A549 (cell line): ENCODE measurements around the gene PTCD2. TPM values are rescaled to one million over a fixed set of nuclear protein-coding genes. Genes with fewer than 3 reads are reported as not detected.

ENCODE experiments used
- ATAC-seq, 2 experiments: fragments of 200-7000 bp in 1 of 2; fragments of >200 bp in 1 of 2; cut with Nextera tagmentation in 1 of 2; cut with Tn5 transposase in 1 of 2; 3 replicates each; pipeline versions ENCODE4 v1.8.0 to v1.9.1; 2018 to 2020; ENCODE audit warnings: mild to moderate bottlenecking in 1 of 2, moderate library complexity in 1 of 2
- CTCF ChIA-PET: fragments of 300-600 bp; sonication (Branson Sonifier 250); formaldehyde crosslinking; extraction: SDS; loops from one replicate; lab custom pipeline; 2021; ENCODE audit warnings: antibody characterized with exemption, inconsistent platforms; lab: Yijun Ruan, JAX
- POLR2A ChIA-PET: fragments of 350-600 bp; formaldehyde crosslinking; extraction: SDS; loops from one replicate; lab custom pipeline; 2021; ENCODE audit warnings: antibody characterized with exemption, inconsistent platforms; lab: Yijun Ruan, JAX
- DNase-seq, 2 experiments: peaks; one replicate each; pipeline versions ENCODE4 v3.0.0 to v3.0.0-alpha.2; 2011 to 2016; ENCODE audit warnings: low read depth in 1 of 2, low spot score in 1 of 2
- FAIRE-seq: peaks from 2 replicates; lab custom pipeline; 2011; peaks lifted over from hg19 to GRCh38; lab: Jason Lieb, UNC
- H3K27ac ChIP-seq, 2 experiments: fragments of >200 bp; sonication (Bioruptor Twin); formaldehyde crosslinking; 3 replicates each; pipeline ENCODE4 v1.5.1; 2016 to 2017
- H3K4me1 ChIP-seq: fragments of >200 bp; sonication (Bioruptor Twin); formaldehyde crosslinking; 3 replicates; pipeline ENCODE4 v1.6.1; 2016
- H3K4me2 ChIP-seq: fragments of >200 bp; sonication (Bioruptor Twin); formaldehyde crosslinking; 3 replicates; pipeline ENCODE4 v1.6.1; 2016
- H3K4me3 ChIP-seq: fragments of >200 bp; sonication (Bioruptor Twin); formaldehyde crosslinking; 3 replicates; pipeline ENCODE4 v1.5.1; 2016
- H3K9me3 ChIP-seq: fragments of >200 bp; sonication (Bioruptor Twin); formaldehyde crosslinking; 3 replicates; pipeline ENCODE4 v1.6.1; 2016
- CHD4 ChIP-seq: fragments of 200-600 bp; sonication (generic); IDR thresholded peaks from 2 replicates; pipeline ENCODE4 v1.6.1; 2016; ENCODE audit warnings: antibody characterized with exemption, mild to moderate bottlenecking, borderline replicate concordance
- FOSB ChIP-seq: fragments of 250-450 bp; sonication (Bioruptor Pico); IDR thresholded peaks from 2 replicates; pipeline ENCODE4 v1.5.0; 2020; ENCODE audit warnings: mild to moderate bottlenecking, moderate library complexity
- GATA3 ChIP-seq: IDR thresholded peaks from 2 replicates; pipeline ENCODE4 v1.6.1; 2012; ENCODE audit warnings: borderline replicate concordance
- HDAC2 ChIP-seq: fragments of 200-600 bp; sonication (generic); IDR thresholded peaks from 2 replicates; pipeline ENCODE4 v1.6.1; 2016
- HMGXB4 ChIP-seq: fragments of 250-450 bp; sonication (Bioruptor Pico); IDR thresholded peaks from 2 replicates; pipeline ENCODE4 v1.5.0; 2021; ENCODE audit warnings: mild to moderate bottlenecking, moderate library complexity, borderline replicate concordance
- HOXB13 ChIP-seq: fragments of 250-450 bp; sonication (Bioruptor Pico); IDR thresholded peaks from 2 replicates; pipeline ENCODE4 v1.5.0; 2020; ENCODE audit warnings: low read depth, mild to moderate bottlenecking, moderate library complexity
- HOXB5 ChIP-seq: fragments of 250-450 bp; sonication (Bioruptor Pico); IDR thresholded peaks from 2 replicates; pipeline ENCODE4 v1.5.0; 2020; ENCODE audit warnings: mild to moderate bottlenecking, moderate library complexity
- MAFK ChIP-seq: fragments of 450-650 bp; IDR thresholded peaks from 2 replicates; pipeline ENCODE4 v1.6.1; 2014; ENCODE audit not compliant: partially characterized antibody
- MAX ChIP-seq: IDR thresholded peaks from 2 replicates; pipeline ENCODE4 v1.6.1; 2012
- MYC ChIP-seq: IDR thresholded peaks from 2 replicates; pipeline ENCODE4 v1.6.1; 2012; ENCODE audit warnings: mild to moderate bottlenecking, inconsistent platforms, low read length, improper control_type of control experiment, borderline replicate concordance
- RARB ChIP-seq: fragments of 250-450 bp; sonication (Bioruptor Pico); IDR thresholded peaks from 2 replicates; pipeline ENCODE4 v1.8.0; 2021; ENCODE audit warnings: mild to moderate bottlenecking, moderate library complexity
- RFX5 ChIP-seq: fragments of 450-650 bp; IDR thresholded peaks from 2 replicates; pipeline ENCODE4 v1.7.1; 2014; ENCODE audit warnings: antibody characterized with exemption, mild to moderate bottlenecking, moderate library complexity
- SREBF2 ChIP-seq: fragments of 450-650 bp; IDR thresholded peaks from 2 replicates; pipeline ENCODE4 v1.6.1; 2014; ENCODE audit warnings: mild to moderate bottlenecking, moderate library complexity
- TP53 ChIP-seq: fragments of 250-450 bp; sonication (Bioruptor Pico); IDR thresholded peaks from 2 replicates; pipeline ENCODE4 v1.5.0; 2021; ENCODE audit warnings: mild to moderate bottlenecking, moderate library complexity
- ZFP36 ChIP-seq: fragments of 450-650 bp; IDR thresholded peaks from 2 replicates; pipeline ENCODE4 v1.6.1; 2014; ENCODE audit warnings: borderline replicate concordance; ENCODE audit not compliant: partially characterized antibody
- WGBS: methylation state at CpG from one replicate; pipeline ENCODE4 v1.1.6; 2017; ENCODE audit errors: missing lambda C conversion rate; 5-methylcytosine and 5-hydroxymethylcytosine counted together
- polyA plus RNA-seq, 4 experiments: library from polyadenylated mRNA; depleted of rRNA in 3 of 4; stranded (reverse); fragments of >200 nt; fragmentation: RNase III in 1 of 4; extraction: RNeasy Plus Mini Kit Qiagen cat#74134 plus additional on column Dnase treatment in 1 of 4; gene quantifications; 2 replicates in 3 of 4; 3 replicates in 1 of 4; pipeline ENCODE4 v1.2.3, GENCODE V29; 2011 to 2017
- TF ChIP-seq, protein P1 (sequence below): IDR thresholded peaks from 2 replicates; pipeline ENCODE4 v1.6.1; 2012; ENCODE audit warnings: low read depth, borderline replicate concordance
- TF ChIP-seq, protein P2 (sequence below): fragments of 250-450 bp; sonication (Bioruptor Pico); IDR thresholded peaks from 2 replicates; pipeline ENCODE4 v1.5.0; 2020; ENCODE audit warnings: low read depth, mild to moderate bottlenecking, moderate library complexity

Gene PTCD2
- polyA plus RNA-seq, 2 of the 4 experiments (the other 2 are of a cell fraction), result 13.2 to 31.1 TPM

DNA sequence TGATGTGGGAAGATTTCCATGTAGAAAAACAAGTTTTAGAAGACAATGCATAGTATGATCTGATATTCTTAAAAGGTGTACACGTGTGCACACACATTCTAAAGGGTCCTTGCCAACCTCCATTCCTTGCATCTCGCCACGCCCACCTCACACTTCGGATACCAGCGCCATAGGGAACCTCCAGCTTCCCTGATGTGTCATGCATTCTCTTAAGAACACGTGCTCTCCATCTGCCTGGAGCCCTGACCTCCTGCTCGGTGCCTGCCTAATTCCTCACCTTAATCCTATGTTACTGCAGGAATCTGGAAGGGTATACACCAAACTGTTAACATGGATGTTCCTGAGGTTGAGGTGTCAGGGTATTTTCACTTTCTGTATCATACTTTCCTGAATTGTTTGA, 63.1 kb downstream of the PTCD2 start:
- FAIRE-seq, result no peak
- 39% methylated on average over 7 of the region's 7 CpGs for WGBS
- Histone ChIP-seq H3K9me3 (no peaks in the 10 kb centered on the region), H3K4me2 (peak overlapping the region; percentile 33; the same call in 2 of the 3 replicates), H3K27ac (peak overlapping the region; percentile 38 to 54; a peak in 5 of 6 replicates), H3K4me3 (no peak overlapping the region), H3K4me1 (peaks cover 49% of the 10 kb centered on the region)
- TF ChIP-seq, protein P1, sequence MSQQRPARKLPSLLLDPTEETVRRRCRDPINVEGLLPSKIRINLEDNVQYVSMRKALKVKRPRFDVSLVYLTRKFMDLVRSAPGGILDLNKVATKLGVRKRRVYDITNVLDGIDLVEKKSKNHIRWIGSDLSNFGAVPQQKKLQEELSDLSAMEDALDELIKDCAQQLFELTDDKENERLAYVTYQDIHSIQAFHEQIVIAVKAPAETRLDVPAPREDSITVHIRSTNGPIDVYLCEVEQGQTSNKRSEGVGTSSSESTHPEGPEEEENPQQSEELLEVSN, result peak; percentile 90
- TF ChIP-seq HDAC2, result no peak
- TF ChIP-seq GATA3, result no peak
- TF ChIP-seq MAX, result peak; percentile 97
- TF ChIP-seq TP53 (CRISPR knock-in tag), result no peak
- peak; percentile 6 for TF ChIP-seq ZFP36
- TF ChIP-seq HOXB13 (CRISPR knock-in tag), result 0 out of 2 replicates have a peak, but pooled peaks have one; percentile 25
- ChIA-PET CTCF (interaction anchor here (1.4 to 1.5 kb wide), 2 partner anchors 11 to 17 kb away, joined by 3 to 4 read pairs; no protein-coding TSS in a partner anchor), POLR2A (no interaction called here)
- peak; percentile 49 to 66; a peak in 3 of 6 replicates for ATAC-seq
- peak; percentile 21 to 59 for DNase-seq

DNA sequence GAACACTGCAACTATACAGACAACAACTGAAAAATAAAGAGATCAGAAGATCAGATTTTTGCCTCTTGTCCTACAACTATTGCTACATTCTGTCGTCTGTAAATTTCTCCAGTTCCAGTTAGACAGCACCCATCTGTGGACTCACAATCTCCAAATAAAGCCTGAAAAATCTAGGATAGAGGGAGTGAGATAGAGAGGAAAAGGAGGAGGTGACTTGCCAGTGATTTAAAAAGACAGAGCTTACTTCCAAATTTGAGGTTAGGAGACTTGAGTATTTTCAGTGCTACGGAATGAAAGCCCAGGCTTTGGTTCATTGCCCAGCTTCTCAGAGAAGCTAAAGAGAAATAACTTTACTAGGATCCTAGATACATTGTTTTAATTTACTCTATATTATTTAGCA, 63.6 kb downstream of the PTCD2 start:
- Histone ChIP-seq H3K4me2 (peak overlapping the region; percentile 33; the same call in 2 of the 3 replicates), H3K4me1 (peaks cover 49% of the 10 kb centered on the region), H3K27ac (peak overlapping the region; percentile 38 to 54; a peak in 5 of 6 replicates), H3K9me3 (no peaks in the 10 kb centered on the region), H3K4me3 (no peak overlapping the region)
- TF ChIP-seq RFX5, result no peak
- no peak for TF ChIP-seq FOSB (CRISPR knock-in tag)
- no peak for TF ChIP-seq HMGXB4 (CRISPR knock-in tag)
- TF ChIP-seq, protein P2, sequence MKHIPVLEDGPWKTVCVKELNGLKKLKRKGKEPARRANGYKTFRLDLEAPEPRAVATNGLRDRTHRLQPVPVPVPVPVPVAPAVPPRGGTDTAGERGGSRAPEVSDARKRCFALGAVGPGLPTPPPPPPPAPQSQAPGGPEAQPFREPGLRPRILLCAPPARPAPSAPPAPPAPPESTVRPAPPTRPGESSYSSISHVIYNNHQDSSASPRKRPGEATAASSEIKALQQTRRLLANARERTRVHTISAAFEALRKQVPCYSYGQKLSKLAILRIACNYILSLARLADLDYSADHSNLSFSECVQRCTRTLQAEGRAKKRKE, result no peak
- TF ChIP-seq CHD4, result no peak
- DNase-seq, result no peak
- FAIRE-seq, result no peak
- ChIA-PET CTCF (interaction anchor here (1.4 to 1.5 kb wide), 2 partner anchors 11 to 17 kb away, joined by 3 to 4 read pairs; no protein-coding TSS in a partner anchor), POLR2A (no interaction called here)
- WGBS, result 83% methylated on average over 2 of the region's 2 CpGs
- ATAC-seq, result no peak

GRCh38 chr5:72386639-72387038, 66.5 kb downstream of the PTCD2 start:
- 89% methylated on average over 1 of the region's 1 CpG for whole genome bisulfite sequencing
- no peak overlapping the region for H3K4me3 ChIP-seq
- CTCF ChIA-PET, result interaction anchor here (3.8 kb wide), 1 partner anchor 20 kb away, joined by 13 read pairs; no protein-coding TSS in a partner anchor
- peak overlapping the region; percentile 1; the same call in 1 of the 3 replicates for H3K4me2 ChIP-seq
- H3K4me1 ChIP-seq, result peaks cover 37% of the 10 kb centered on the region
- DNase-seq (no peak), FAIRE-seq (no peak), ATAC-seq (no peak)
- H3K27ac ChIP-seq, result peak overlapping the region; percentile 69 to 85
- POLR2A ChIA-PET, result no interaction called here
- no peak for TF ChIP-seq MAFK
- TF ChIP-seq HOXB5 (CRISPR knock-in tag), result no peak
- TF ChIP-seq MYC, result no peak
- no peak for TF ChIP-seq TP53 (CRISPR knock-in tag)
- no peak for TF ChIP-seq RARB (CRISPR knock-in tag)
- no peak for TF ChIP-seq SREBF2
- no peaks in the 10 kb centered on the region for H3K9me3 ChIP-seq
